GM21576 (cell line): ENCODE measurements around the gene KRTAP1-3.
"Not testable (repeated sequence)": the region's sequence is repeated elsewhere in the genome, so short reads cannot be mapped to it uniquely, and the experiment has no call there.

ENCODE experiments used
- ATAC-seq: cut with Tn5 transposase; IDR thresholded peaks from one replicate; pipeline ENCODE4 v1.9.1; 2021; ENCODE audit warnings: mild to moderate bottlenecking, moderate library complexity; ENCODE audit not compliant: unreplicated experiment

The KRTAP1-3 gene

DNA sequence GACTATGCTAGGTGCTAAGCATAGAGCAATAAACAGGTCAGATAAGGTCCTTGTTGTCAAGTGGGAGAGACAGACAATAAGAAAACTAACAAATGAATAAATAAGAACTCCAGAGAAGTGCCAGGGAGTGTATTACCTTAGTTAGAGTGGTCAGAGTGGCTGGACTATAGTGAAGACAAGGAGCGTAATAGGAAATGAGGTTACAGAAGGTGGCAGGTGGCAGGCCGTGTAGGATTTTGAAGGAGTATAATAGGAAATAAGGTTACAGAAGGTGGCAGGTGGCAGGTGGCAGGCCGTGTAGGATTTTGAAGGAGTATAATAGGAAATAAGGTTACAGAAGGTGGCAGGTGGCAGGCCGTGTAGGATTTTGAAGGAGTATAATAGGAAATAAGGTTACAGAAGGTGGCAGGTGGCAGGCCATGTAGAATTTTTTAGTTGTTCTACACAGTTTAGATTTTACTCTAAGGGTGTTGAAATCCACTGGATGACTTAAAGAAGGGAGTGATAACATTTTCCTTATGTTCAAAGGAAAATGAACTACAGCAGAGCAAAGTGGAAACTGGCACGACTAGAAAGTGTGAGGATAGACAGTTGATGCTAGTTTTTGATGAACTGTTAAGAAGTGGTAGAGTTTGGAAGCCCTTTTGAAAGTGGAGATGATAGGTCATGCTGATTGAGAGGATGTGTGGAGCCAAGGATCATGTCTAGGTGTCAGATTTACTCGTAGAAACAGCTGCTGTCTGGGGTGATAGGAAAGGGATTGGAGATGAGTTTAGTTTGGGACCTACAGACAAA is 22.2 kb downstream of the KRTAP1-3 start:
- ATAC-seq, result no peak

DNA sequence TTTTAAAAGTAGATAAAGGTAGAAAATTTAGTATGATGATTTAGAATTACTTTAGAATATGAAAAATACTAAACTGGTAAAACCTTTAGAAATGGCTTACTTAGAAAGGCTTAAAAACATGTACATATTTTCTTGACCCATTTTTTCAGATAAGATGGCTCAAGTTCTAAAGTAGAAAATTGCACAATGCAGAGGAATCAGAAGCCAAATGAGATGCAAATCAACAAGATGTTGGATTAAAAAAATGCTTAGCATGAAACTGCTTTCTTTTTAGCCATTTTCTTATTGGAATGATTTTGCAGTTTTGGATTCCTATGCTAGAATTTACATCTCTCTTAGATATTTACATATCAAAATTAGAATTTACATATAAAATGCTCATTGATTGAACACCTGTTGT is 24.2 kb downstream of the KRTAP1-3 start:
- ATAC-seq, result no peak

DNA sequence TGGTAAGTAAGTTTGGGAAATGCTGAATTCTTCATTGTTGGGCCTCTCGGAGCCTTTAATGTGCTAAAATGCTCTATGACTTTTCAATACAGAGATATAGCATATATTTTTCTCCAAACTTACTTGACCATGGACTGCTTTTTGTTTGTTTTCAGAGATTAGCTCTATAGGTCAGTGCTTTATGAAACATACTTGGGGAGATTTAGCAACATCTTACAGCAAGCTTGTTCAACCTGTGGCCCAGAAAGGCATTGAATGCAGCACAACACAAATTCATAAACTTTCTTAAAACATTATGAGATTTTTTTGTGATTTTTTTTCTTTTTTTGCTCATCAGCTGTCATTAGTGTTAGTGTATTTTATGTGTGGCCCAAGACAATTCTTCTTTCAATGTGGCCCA is 24.7 kb downstream of the KRTAP1-3 start:
- ATAC-seq, result no peak

DNA sequence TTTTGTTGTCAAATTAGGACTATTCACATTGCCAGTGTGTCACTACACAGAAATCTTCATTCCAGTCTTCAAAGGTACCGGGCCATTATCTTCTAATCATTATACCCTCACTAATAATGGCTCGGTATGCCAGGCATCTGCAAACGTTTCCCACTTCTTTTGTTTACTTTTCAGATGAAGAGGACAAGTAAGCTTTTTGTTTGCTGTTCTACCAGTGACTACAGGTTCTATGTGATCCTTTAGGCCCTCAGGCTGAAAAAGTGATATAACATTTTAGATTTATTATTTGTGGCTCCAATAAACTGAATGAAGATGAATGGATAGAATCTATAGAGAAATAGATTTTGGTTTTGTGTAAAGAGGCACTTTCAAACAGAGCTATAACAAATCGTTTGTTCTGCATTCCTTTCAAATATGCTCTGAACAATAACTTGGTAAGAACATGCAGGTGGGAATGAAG is 25.3 kb downstream of the KRTAP1-3 start:
- ATAC-seq, result no peak

- no peak for ATAC-seq
These were observed 25.9 kb downstream of the KRTAP1-3 start, which contains the start of gene KRTAP3-1 for GRCh38 chr17:41008811-41009210. KRTAP3-1 (minus strand) TSS chr17:41009128; CDS start chr17:41009074, 54 bp downstream.

GRCh38 chr17:41004397-41004796 is 30.3 kb downstream of the KRTAP1-3 start:
- no peak for ATAC-seq

- no peak for ATAC-seq
These were observed 30.7 kb downstream of the KRTAP1-3 start for GRCh38 chr17:41003926-41004325.

GRCh38 chr17:41002814-41003213 is 31.9 kb downstream of the KRTAP1-3 start:
- ATAC-seq, result no peak

- ATAC-seq, result no peak
These were observed 32.9 kb downstream of the KRTAP1-3 start for GRCh38 chr17:41001795-41002194.

GRCh38 chr17:40999563-40999962 is 35.1 kb downstream of the KRTAP1-3 start, which contains the start of gene KRTAP3-2:
KRTAP3-2 (minus strand) TSS chr17:40999906; CDS start chr17:40999853, 53 bp downstream.
- ATAC-seq, result not testable (repeated sequence)

DNA sequence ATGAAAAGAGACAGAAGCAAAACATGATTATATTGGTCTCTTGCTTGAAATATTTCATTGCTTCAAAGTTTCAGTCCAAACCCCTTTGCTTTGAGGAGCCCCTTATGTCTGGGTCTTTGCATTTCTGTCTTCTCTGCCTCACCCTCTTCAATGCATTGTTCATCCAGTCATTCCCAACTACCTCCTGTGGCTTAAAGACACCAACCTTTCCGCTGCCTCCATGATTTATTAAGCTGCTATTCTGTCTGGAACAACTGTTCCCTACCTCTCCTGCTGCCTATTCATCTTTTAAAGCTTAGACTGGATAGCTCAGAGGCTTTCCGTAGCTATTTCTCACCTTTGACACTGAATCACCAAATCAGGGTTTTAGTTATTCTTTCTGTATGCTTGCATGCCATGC is 37.3 kb downstream of the KRTAP1-3 start:
- no peak for ATAC-seq

DNA sequence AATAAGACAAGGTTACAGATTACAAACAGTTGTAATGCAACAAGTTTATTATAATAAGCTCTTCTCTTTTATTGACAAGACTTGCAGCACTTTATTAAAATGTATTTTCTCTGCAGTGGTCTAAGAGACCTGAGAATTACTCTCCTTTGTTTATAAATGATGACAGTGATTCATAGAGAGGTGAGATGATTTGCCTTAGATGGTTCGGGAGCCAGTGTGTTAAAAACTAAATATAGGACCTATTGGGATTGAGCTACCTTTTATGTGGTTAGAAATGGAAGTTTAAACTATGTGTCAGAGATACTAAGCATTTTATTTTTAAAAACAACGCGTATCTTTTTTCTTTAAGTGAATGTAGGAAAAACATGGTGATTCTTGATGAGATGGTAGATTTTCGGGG is 37.8 kb downstream of the KRTAP1-3 start:
- no peak for ATAC-seq

GRCh38 chr17:40995116-40995515 is 39.6 kb downstream of the KRTAP1-3 start:
- no peak for ATAC-seq

- no peak for ATAC-seq
These were observed 40.8 kb downstream of the KRTAP1-3 start, which contains the start of gene KRTAP3-3 for GRCh38 chr17:40993839-40994238. KRTAP3-3 (minus strand) TSS chr17:40994164; CDS start chr17:40994097, 67 bp downstream.

DNA sequence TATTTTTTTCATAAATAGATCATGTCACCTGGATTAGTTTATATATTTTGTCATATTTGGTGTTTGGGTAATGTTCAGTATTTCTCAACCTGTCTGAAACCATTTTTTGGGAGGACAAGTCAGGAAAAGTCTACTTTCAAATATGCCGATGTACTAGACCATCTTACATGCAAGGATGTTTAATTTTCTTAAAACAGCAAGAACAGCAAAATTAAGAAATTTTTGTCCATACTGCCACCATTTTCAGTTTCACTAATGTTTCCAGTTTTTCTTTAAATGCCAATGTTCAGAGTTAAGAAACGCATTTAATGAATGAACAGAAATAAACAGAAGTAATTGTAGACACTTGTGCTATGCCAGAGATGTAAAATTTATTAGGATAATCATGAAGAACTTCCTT is 41.6 kb downstream of the KRTAP1-3 start:
- no peak for ATAC-seq

- ATAC-seq, result no peak
These were observed 42.0 kb downstream of the KRTAP1-3 start for GRCh38 chr17:40992666-40993065.

GRCh38 chr17:40986920-40987319 is 47.8 kb downstream of the KRTAP1-3 start:
- no peak for ATAC-seq

- no peak for ATAC-seq
These were observed 50.4 kb downstream of the KRTAP1-3 start, which contains the start of gene KRT40 for GRCh38 chr17:40984226-40984625. KRT40 (minus strand) TSS chr17:40984326; CDS start chr17:40984273, 53 bp downstream.
